SH-SY5Y (cell line): ENCODE measurements around the gene SLC11A2.

ENCODE experiments used
- GATA2 ChIP-seq: IDR thresholded peaks from 2 replicates; pipeline ENCODE4 v1.6.1; 2011; ENCODE audit warnings: mild to moderate bottlenecking, low read depth, low read length
- GATA3 ChIP-seq: IDR thresholded peaks from 2 replicates; pipeline ENCODE4 v1.6.1; 2011; ENCODE audit warnings: low read depth, mild to moderate bottlenecking, low read length, moderate library complexity

- no peak for TF ChIP-seq GATA2
- no peak for TF ChIP-seq GATA3
Measured at GRCh38 chr12:50955288-50955687, 70.9 kb downstream of the SLC11A2 start.
